K562 (cell line): ENCODE data around the gene SLTM. TPM values are rescaled to one million over a fixed set of nuclear protein-coding genes. Genes with fewer than 3 reads are reported as not detected.
"Not testable (repeated sequence)": the region's sequence is repeated elsewhere in the genome, so short reads cannot be mapped to it uniquely, and the experiment has no call there.

ENCODE experiments used
- DMBX1 ChIP-seq: fragments of 250-450 bp; sonication (Bioruptor Pico); IDR thresholded peaks from 2 replicates; pipeline ENCODE4 v1.8.0; 2022; ENCODE audit warnings: inconsistent platforms, mild to moderate bottlenecking, moderate library complexity, borderline replicate concordance
- FOXP1 ChIP-seq: sonication (generic); formaldehyde crosslinking; IDR thresholded peaks from 2 replicates; pipeline ENCODE4 v1.8.0; 2022; ENCODE audit warnings: mild to moderate bottlenecking, missing genetic modification reagents
- HDAC2 ChIP-seq: fragments of 450-650 bp; IDR thresholded peaks from 2 replicates; pipeline ENCODE4 v1.6.1; 2016; ENCODE audit warnings: mild to moderate bottlenecking
- POLR2A ChIP-seq: fragments of 450-650 bp; conservative IDR thresholded peaks from 2 replicates; pipeline ENCODE4 v1.6.1; 2016
- SMAD4 ChIP-seq: fragments of 250-450 bp; sonication (Bioruptor Pico); conservative IDR thresholded peaks from 2 replicates; pipeline ENCODE4 v1.8.0; 2021; ENCODE audit warnings: inconsistent platforms, mild to moderate bottlenecking, moderate library complexity
- SPI1 ChIP-seq: IDR thresholded peaks from 2 replicates; pipeline ENCODE4 v1.6.1; 2011; ENCODE audit warnings: low read depth, low read length, control low read depth, borderline replicate concordance
- STAT5A ChIP-seq: IDR thresholded peaks from 2 replicates; pipeline ENCODE4 v1.6.1; 2012; ENCODE audit warnings: low read length, inconsistent platforms, borderline replicate concordance
- TCF3 ChIP-seq: sonication (generic); formaldehyde crosslinking; IDR thresholded peaks from 2 replicates; pipeline ENCODE4 v1.4.0; 2020; ENCODE audit warnings: mild to moderate bottlenecking, missing genetic modification reagents
- ZEB2 ChIP-seq: fragments of 450-650 bp; IDR thresholded peaks from 2 replicates; pipeline ENCODE4 v1.6.1; 2016
- ZNF589 ChIP-seq: fragments of 200-800 bp; sonication (Bioruptor generic); IDR thresholded peaks from 2 replicates; pipeline ENCODE4 v1.6.1; 2016; ENCODE audit warnings: low read depth, missing genetic modification characterization, missing compliant biosample characterization
- polyA plus RNA-seq, 8 experiments: library from polyadenylated mRNA; depleted of rRNA in 4 of 8; stranded (reverse) in 5 of 8; unstranded in 3 of 8; fragments of >200 nt; fragmentation: Nextera tagmentation in 2 of 8; fragmentation: Illumina TruSeq in 1 of 8; extraction: Ambion mirVana in 2 of 8; extraction: Trizol in 1 of 8; gene quantifications; 2 replicates each; pipeline versions ENCODE4 v1.2.1 to v1.2.3, GENCODE V29; 2011 to 2014; ENCODE audit warnings: inconsistent platforms in 1 of 8, missing spikeins in 1 of 8
- total RNA-seq, 7 experiments: library from RNA; depleted of rRNA in 6 of 7; stranded (reverse); fragments of >200 nt in 6 of 7; fragmentation: Illumina TruSeq in 2 of 7; extraction: Trizol in 2 of 7; gene quantifications; 2 replicates each; pipeline versions ENCODE4 v1.2.1 to v1.2.3, GENCODE V29; 2011 to 2021; ENCODE audit warnings: low replicate concordance in 1 of 7
- TF ChIP-seq, protein P1 (sequence below): fragments of 450-650 bp; IDR thresholded peaks from 2 replicates; pipeline ENCODE4 v1.6.1; 2017; ENCODE audit warnings: antibody characterized with exemption, mild to moderate bottlenecking
- TF ChIP-seq, protein P2 (sequence below): sonication (generic); IDR thresholded peaks from 2 replicates; pipeline ENCODE4 v1.6.1; 2016
- TF ChIP-seq, protein P3 (sequence below), 2 experiments: IDR thresholded peaks in 1 of 2; conservative IDR thresholded peaks in 1 of 2; 2 replicates each; pipeline ENCODE4 v1.6.1; 2016; ENCODE audit warnings: low read depth in 2 of 2, mild to moderate bottlenecking in 1 of 2, missing compliant biosample characterization in 1 of 2, missing genetic modification characterization in 1 of 2, moderate library complexity in 1 of 2
- TF ChIP-seq, protein P4 (sequence below), 2 experiments: fragments of 150-350 bp in 1 of 2; IDR thresholded peaks; 2 replicates each; pipeline ENCODE4 v1.6.1; 2012 to 2016; ENCODE audit warnings: low read depth in 2 of 2, low read length in 2 of 2, mild to moderate bottlenecking in 1 of 2, moderate library complexity in 1 of 2

SLTM gene
- total and polyA plus RNA-seq, 9 of the 15 experiments (the other 6 are each of a cell fraction or from before 2014, with no cell fraction given), result 39.5 to 163 (median 102) TPM

DNA sequence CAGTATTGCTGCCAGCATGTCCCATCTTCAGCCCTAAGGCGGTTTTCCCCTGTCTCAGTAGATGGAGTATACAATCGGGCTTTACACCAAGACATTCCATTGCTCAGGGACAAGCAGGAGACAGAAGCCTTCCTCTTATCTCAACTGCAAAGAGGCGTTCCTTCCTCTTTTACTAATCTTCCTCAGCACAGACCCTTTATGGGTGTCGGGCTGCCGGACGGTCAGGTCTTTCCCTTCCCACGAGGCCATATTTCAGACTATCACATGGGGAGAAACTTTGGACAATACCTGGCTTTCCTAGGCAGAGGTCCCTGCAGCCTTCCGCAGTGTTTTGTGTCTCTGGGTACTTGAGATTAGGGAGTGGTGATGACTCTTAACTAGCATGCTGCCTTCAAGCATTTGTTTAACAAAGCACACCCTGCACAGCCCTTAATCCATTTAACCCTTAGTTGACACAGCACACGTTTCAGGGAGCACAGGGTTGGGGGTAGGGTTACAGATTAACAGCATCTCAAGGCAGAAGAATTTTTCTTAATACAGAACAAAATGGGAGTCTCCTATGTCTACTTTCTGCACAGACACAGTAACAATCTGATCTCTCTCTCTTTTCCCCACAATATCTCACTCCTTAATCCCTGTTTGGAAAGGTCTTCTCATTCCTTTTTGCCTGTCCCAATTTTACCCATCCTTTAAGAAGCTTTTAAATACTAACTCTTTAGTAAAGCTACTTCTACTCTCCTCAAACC, 99.6 kb downstream of the SLTM start (continued):
- TF ChIP-seq, protein P1, sequence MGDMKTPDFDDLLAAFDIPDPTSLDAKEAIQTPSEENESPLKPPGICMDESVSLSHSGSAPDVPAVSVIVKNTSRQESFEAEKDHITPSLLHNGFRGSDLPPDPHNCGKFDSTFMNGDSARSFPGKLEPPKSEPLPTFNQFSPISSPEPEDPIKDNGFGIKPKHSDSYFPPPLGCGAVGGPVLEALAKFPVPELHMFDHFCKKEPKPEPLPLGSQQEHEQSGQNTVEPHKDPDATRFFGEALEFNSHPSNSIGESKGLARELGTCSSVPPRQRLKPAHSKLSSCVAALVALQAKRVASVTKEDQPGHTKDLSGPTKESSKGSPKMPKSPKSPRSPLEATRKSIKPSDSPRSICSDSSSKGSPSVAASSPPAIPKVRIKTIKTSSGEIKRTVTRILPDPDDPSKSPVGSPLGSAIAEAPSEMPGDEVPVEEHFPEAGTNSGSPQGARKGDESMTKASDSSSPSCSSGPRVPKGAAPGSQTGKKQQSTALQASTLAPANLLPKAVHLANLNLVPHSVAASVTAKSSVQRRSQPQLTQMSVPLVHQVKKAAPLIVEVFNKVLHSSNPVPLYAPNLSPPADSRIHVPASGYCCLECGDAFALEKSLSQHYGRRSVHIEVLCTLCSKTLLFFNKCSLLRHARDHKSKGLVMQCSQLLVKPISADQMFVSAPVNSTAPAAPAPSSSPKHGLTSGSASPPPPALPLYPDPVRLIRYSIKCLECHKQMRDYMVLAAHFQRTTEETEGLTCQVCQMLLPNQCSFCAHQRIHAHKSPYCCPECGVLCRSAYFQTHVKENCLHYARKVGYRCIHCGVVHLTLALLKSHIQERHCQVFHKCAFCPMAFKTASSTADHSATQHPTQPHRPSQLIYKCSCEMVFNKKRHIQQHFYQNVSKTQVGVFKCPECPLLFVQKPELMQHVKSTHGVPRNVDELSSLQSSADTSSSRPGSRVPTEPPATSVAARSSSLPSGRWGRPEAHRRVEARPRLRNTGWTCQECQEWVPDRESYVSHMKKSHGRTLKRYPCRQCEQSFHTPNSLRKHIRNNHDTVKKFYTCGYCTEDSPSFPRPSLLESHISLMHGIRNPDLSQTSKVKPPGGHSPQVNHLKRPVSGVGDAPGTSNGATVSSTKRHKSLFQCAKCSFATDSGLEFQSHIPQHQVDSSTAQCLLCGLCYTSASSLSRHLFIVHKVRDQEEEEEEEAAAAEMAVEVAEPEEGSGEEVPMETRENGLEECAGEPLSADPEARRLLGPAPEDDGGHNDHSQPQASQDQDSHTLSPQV, result peak; percentile 44
- TF ChIP-seq TCF3 (CRISPR knock-in tag), result peak; percentile 95
- peak; percentile 62; the same call in 1 of the 2 replicates for TF ChIP-seq ZEB2
- peak; percentile 54 for TF ChIP-seq STAT5A
- TF ChIP-seq, protein P2, sequence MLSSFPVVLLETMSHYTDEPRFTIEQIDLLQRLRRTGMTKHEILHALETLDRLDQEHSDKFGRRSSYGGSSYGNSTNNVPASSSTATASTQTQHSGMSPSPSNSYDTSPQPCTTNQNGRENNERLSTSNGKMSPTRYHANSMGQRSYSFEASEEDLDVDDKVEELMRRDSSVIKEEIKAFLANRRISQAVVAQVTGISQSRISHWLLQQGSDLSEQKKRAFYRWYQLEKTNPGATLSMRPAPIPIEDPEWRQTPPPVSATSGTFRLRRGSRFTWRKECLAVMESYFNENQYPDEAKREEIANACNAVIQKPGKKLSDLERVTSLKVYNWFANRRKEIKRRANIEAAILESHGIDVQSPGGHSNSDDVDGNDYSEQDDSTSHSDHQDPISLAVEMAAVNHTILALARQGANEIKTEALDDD, result peak; percentile 99
- peak; percentile 61; the same call in 1 of the 2 replicates for TF ChIP-seq DMBX1 (CRISPR knock-in tag)
- peak; percentile 70; the same call in 1 of the 2 replicates for TF ChIP-seq FOXP1
- TF ChIP-seq ZNF589 (CRISPR knock-in tag), result 0 out of 2 replicates have a peak, but pooled peaks have one; percentile 28
- TF ChIP-seq, protein P3, sequence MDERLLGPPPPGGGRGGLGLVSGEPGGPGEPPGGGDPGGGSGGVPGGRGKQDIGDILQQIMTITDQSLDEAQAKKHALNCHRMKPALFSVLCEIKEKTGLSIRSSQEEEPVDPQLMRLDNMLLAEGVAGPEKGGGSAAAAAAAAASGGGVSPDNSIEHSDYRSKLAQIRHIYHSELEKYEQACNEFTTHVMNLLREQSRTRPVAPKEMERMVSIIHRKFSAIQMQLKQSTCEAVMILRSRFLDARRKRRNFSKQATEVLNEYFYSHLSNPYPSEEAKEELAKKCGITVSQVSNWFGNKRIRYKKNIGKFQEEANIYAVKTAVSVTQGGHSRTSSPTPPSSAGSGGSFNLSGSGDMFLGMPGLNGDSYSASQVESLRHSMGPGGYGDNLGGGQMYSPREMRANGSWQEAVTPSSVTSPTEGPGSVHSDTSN (CRISPR knock-in tag; IDR thresholded peaks at IDR 0.05; ENCODE audit: low read depth), result not testable (repeated sequence)
- TF ChIP-seq, protein P3 (tag; conservative IDR thresholded peaks at IDR 0.05; ENCODE audit: low read depth), result peak; percentile 43; the same call in 1 of the 2 replicates
- peak; percentile 94 for TF ChIP-seq SMAD4 (CRISPR knock-in tag)
- TF ChIP-seq, protein P4, sequence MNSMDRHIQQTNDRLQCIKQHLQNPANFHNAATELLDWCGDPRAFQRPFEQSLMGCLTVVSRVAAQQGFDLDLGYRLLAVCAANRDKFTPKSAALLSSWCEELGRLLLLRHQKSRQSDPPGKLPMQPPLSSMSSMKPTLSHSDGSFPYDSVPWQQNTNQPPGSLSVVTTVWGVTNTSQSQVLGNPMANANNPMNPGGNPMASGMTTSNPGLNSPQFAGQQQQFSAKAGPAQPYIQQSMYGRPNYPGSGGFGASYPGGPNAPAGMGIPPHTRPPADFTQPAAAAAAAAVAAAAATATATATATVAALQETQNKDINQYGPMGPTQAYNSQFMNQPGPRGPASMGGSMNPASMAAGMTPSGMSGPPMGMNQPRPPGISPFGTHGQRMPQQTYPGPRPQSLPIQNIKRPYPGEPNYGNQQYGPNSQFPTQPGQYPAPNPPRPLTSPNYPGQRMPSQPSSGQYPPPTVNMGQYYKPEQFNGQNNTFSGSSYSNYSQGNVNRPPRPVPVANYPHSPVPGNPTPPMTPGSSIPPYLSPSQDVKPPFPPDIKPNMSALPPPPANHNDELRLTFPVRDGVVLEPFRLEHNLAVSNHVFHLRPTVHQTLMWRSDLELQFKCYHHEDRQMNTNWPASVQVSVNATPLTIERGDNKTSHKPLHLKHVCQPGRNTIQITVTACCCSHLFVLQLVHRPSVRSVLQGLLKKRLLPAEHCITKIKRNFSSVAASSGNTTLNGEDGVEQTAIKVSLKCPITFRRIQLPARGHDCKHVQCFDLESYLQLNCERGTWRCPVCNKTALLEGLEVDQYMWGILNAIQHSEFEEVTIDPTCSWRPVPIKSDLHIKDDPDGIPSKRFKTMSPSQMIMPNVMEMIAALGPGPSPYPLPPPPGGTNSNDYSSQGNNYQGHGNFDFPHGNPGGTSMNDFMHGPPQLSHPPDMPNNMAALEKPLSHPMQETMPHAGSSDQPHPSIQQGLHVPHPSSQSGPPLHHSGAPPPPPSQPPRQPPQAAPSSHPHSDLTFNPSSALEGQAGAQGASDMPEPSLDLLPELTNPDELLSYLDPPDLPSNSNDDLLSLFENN (IDR thresholded peaks at IDR 0.05; ENCODE audit: low read depth in 2 of 2, low read length in 2 of 2), result 0 out of 4 replicates have a peak, but pooled peaks of 1 of the 2 experiments have one; percentile 37
- TF ChIP-seq HDAC2, result peak; percentile 80; the same call in 1 of the 2 replicates
- peak; percentile 72 for TF ChIP-seq SPI1
- peak; percentile 50; the same call in 1 of the 2 replicates for TF ChIP-seq POLR2A
